GM12873 (cell line): Measurements from ENCODE around the gene NEDD4L.

Experiments used
- TF ChIP-seq, protein P1 (sequence below): IDR thresholded peaks from 2 replicates; pipeline ENCODE4 v1.5.1; 2012; ENCODE audit warnings: low read depth, mild to moderate bottlenecking, moderate library complexity, low read length, control low read depth; ENCODE audit not compliant: insufficient read depth; ENCODE audit errors: missing control alignments

Gene NEDD4L

DNA sequence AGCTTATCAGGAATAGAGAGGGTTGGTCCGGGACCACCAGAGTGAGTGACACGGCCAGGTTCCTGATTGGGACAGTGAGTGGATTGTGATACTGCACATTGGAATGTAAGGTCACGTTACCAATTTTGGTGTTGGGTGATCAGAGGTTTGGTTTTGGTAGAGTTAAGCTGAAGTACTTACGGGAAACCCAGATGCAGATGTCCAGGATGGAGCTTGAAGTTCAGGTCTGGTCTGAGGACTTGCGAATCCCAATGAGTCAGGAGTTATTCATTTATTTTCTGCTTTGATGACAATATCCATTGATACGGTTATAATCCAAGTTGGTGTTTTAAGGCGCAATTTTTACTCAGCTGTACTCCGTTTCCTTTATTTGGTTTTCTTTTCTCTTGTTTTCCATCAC lies 311.2 kb downstream of the NEDD4L start:
- TF ChIP-seq, protein P1, sequence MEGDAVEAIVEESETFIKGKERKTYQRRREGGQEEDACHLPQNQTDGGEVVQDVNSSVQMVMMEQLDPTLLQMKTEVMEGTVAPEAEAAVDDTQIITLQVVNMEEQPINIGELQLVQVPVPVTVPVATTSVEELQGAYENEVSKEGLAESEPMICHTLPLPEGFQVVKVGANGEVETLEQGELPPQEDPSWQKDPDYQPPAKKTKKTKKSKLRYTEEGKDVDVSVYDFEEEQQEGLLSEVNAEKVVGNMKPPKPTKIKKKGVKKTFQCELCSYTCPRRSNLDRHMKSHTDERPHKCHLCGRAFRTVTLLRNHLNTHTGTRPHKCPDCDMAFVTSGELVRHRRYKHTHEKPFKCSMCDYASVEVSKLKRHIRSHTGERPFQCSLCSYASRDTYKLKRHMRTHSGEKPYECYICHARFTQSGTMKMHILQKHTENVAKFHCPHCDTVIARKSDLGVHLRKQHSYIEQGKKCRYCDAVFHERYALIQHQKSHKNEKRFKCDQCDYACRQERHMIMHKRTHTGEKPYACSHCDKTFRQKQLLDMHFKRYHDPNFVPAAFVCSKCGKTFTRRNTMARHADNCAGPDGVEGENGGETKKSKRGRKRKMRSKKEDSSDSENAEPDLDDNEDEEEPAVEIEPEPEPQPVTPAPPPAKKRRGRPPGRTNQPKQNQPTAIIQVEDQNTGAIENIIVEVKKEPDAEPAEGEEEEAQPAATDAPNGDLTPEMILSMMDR = no peak

- TF ChIP-seq, protein P1 = no peak
Measured at GRCh38 chr18:58359218-58359617, 315.2 kb downstream of the NEDD4L start.

DNA sequence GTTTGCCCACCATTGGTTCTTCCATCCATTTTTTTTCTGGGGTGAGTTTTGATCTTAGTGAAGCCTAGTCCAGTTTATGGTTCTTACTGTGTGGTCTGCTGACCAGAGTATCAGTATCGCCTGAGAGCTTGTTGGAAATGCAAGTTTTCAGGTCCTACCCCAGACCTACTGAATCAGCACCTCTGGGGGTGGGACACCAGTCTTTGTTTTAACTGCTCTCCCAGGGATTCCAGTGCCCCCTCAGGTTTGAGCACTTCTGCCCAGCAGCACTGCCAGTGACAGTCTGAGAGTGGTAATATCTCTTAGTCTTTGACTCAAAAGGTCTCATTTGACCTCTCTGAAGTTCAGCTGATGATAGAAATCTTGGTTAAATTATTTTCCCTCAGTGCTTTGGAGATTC lies 315.6 kb downstream of the NEDD4L start:
- TF ChIP-seq, protein P1 = no peak

DNA sequence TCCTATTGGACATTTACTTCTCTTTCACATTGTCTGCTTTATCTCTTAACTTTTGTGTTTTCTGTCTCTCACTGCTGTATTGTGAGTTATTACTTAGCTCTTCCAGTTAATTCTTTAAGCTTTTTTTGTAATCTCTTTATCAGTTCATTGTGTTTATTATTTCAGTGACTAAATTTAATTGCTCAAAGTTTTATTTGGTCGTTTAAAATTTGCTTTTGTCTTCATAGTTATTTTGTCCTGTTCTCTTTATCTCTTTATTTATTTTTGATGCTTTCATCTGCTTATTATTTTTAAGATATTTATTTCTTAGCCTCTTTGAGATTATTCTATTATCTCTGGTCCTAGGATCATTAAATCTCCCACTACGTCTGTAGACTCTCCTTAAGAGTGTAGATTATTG lies 316.3 kb downstream of the NEDD4L start:
- TF ChIP-seq, protein P1 = no peak

DNA sequence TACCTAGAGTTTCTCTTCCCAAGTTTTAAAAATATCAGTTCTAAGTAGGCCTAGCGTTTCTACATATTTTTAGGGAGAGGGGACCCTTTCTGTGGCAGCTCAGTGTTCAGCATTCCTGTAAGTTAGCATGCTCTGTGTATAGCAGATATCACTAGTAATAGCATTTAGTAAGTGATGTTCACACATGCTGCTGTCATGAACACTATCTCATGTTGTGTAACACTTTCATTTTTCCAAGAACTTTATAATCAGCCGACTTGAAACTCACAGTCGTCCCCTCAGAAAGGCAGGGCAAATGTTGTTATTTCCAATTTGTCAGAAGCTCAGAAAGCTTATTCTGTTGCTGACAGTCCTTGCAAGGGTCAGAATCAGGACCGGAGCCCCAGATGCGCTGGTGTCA lies 317.2 kb downstream of the NEDD4L start:
- TF ChIP-seq, protein P1 = no peak

DNA sequence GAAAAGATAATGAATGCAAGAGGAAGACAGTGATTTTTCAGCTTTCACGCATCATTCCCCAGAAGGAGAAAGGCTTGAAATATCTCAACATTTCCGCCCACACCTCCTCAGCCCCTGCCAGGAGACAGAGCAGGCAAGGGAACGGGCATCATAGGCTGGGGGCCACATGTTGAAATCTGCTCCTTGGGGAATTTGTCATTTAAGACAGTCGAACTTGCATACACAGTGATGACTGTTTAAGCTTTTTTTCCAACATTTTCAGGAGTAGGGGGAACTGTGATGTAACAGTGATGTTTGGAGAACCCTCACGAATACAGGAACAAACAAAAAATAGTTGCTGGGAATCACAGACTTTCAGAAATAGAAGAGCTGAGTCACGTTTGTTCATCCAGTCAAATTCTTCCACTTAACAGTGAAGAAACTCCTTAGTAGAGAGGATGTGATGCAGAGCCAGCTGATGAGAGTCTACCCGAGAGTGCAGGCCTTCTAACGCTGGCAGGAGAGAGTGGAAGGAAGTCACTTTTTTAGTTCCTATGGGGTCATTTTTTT lies 318.1 kb downstream of the NEDD4L start:
- TF ChIP-seq, protein P1 = no peak

GRCh38 chr18:58362829-58363271 lies 318.8 kb downstream of the NEDD4L start:
- TF ChIP-seq, protein P1 = no peak
